Central memory CD8-positive, alpha-beta T cell (primary cell): ENCODE data around the gene PLXND1.
"Not testable (repeated sequence)": the region's sequence is repeated elsewhere in the genome, so short reads cannot be mapped to it uniquely, and the experiment has no call there.

Experiments used
- ATAC-seq: fragments of 150-1000 bp; cut with Tn5 transposase; replicated peaks from 2 replicates; pipeline ENCODE4 v1.10.0; 2022; ENCODE audit warnings: mild to moderate bottlenecking, moderate FRiP score, moderate number of reproducible peaks; ENCODE audit not compliant: poor library complexity, severe bottlenecking; ENCODE audit errors: extremely low read depth
- DNase-seq, 2 donors: peaks; one replicate each; pipeline ENCODE4 v3.0.0; 2021; ENCODE audit warnings: low spot score in 2 of 2
- H3K27ac Mint-ChIP-seq: one replicate; pipeline ENCODE4 v1.8.0; 2022; ENCODE audit warnings: low read depth, mild to moderate bottlenecking, moderate library complexity, mixed read lengths
- H3K27me3 Mint-ChIP-seq: one replicate; pipeline ENCODE4 v1.8.0; 2022; ENCODE audit warnings: mixed read lengths
- H3K36me3 Mint-ChIP-seq: one replicate; pipeline ENCODE4 v1.8.0; 2022; ENCODE audit warnings: mild to moderate bottlenecking, moderate library complexity, mixed read lengths; ENCODE audit not compliant: insufficient read depth
- H3K4me1 Mint-ChIP-seq: one replicate; pipeline ENCODE4 v1.8.0; 2022; ENCODE audit warnings: mixed read lengths
- H3K4me3 Mint-ChIP-seq: one replicate; pipeline ENCODE4 v1.8.0; 2022; ENCODE audit warnings: mild to moderate bottlenecking, moderate library complexity, mixed read lengths
- H3K9me3 Mint-ChIP-seq: one replicate; pipeline ENCODE4 v1.8.0; 2022; ENCODE audit warnings: mixed read lengths

The PLXND1 gene, protein sequence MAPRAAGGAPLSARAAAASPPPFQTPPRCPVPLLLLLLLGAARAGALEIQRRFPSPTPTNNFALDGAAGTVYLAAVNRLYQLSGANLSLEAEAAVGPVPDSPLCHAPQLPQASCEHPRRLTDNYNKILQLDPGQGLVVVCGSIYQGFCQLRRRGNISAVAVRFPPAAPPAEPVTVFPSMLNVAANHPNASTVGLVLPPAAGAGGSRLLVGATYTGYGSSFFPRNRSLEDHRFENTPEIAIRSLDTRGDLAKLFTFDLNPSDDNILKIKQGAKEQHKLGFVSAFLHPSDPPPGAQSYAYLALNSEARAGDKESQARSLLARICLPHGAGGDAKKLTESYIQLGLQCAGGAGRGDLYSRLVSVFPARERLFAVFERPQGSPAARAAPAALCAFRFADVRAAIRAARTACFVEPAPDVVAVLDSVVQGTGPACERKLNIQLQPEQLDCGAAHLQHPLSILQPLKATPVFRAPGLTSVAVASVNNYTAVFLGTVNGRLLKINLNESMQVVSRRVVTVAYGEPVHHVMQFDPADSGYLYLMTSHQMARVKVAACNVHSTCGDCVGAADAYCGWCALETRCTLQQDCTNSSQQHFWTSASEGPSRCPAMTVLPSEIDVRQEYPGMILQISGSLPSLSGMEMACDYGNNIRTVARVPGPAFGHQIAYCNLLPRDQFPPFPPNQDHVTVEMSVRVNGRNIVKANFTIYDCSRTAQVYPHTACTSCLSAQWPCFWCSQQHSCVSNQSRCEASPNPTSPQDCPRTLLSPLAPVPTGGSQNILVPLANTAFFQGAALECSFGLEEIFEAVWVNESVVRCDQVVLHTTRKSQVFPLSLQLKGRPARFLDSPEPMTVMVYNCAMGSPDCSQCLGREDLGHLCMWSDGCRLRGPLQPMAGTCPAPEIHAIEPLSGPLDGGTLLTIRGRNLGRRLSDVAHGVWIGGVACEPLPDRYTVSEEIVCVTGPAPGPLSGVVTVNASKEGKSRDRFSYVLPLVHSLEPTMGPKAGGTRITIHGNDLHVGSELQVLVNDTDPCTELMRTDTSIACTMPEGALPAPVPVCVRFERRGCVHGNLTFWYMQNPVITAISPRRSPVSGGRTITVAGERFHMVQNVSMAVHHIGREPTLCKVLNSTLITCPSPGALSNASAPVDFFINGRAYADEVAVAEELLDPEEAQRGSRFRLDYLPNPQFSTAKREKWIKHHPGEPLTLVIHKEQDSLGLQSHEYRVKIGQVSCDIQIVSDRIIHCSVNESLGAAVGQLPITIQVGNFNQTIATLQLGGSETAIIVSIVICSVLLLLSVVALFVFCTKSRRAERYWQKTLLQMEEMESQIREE (N-terminal part only)

DNA sequence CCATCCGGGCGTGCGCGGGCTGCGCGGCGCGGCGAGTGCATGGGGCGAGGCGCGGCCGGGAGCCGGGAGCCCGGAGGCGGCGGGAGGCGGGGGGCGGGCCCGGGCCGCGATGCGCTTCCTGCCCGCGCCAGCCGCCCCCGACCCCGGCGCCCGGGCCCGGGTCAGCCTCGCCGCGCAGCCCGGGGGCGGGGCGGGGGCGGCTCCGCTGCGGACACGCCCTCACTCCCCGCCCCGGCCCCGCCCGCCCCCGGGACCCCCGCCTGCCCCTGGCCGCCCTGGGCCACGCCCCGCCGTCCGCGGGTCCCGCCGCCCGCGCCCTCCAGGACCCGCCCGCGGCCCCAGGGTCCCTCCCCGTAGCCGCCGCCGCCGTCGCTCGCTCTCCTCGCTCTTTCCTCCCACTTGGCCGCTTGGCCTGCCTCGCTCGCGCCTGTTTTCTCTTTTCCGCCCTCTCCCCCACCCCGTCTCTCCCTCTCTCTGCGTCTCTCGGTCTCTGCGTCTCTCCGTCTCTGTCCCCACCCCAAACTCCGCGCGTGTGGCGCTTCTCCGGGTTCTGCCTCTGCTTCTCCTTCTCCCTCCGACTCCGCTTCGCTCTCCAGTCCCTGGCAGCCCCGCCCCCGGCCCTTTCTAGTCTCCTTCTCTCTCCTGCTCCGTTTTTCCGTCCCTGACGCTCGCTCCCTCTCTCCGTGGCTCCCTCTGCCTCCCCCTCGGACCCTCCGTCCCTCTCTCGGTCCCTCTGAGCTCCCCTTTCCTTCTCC is at the start of gene PLXND1:
Gene PLXND1 (minus strand): TSS at position 41 of the 755 bp plus-strand sequence. CDS start 37 bp downstream, at position 4.
- Mint-ChIP-seq H3K9me3 (no peaks in the 10 kb centered on the region), H3K4me1 (peaks cover 43% of the 10 kb centered on the region), H3K27ac (peak within 1 kb of the TSS; percentile 88), H3K36me3 (peaks cover 6% of the 10 kb centered on the region), H3K4me3 (peak within 1 kb of the TSS; percentile 92), H3K27me3 (no peaks in the 10 kb centered on the region)
- ATAC-seq (peak; percentile 24), DNase-seq (no peak)

DNA sequence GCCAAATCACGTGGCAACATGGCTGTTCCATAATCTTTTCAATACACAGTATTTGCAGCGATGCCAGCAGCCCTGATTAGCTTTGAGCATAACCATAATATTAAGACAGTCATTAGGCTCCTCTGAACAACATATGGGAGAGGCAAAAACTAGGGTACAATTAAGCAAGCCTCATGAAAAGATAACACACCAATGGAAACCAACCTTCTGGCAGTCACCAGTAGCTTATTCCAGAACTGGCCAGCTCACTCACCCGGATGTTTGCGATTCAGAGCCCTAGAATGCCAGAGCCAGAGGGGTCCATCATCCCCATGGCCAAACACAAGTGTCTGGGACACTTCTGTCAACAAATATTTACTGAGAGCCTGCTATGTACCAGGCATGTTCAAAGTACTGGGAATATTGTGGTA is 48.8 kb upstream of the PLXND1 start:
- no peak overlapping the region for H3K4me3 Mint-ChIP-seq
- H3K27ac Mint-ChIP-seq: no peak overlapping the region
- no peaks in the 10 kb centered on the region for H3K9me3 Mint-ChIP-seq
- no peak for ATAC-seq
- peaks cover 3% of the 10 kb centered on the region for H3K36me3 Mint-ChIP-seq
- peaks cover 15% of the 10 kb centered on the region for H3K4me1 Mint-ChIP-seq
- no peaks in the 10 kb centered on the region for H3K27me3 Mint-ChIP-seq
- no peak for DNase-seq

DNA sequence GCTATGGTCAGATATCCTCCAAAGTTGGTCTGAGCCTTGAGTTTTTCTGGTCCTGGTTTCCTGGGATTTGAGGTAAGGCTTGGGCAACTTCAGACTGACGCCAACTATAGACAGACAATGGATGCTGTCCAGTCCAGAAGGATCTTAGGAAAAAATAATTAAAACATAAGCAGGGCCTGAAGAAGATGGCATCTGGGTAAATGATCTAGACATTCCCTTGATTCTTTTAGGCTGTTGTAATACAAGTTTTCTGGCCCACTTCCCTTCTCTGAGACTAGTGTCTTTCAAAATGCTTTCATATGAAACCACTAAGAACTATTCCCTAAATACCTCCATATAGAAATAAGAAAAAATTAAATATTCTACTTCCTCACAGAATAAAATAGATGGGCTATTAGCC is 47.7 kb upstream of the PLXND1 start:
- Mint-ChIP-seq H3K27me3 (no peaks in the 10 kb centered on the region), H3K36me3 (peaks cover 3% of the 10 kb centered on the region), H3K4me3 (no peak overlapping the region), H3K9me3 (no peaks in the 10 kb centered on the region), H3K4me1 (peaks cover 13% of the 10 kb centered on the region), H3K27ac (no peak overlapping the region)
- no peak for ATAC-seq
- DNase-seq: no peak

DNA sequence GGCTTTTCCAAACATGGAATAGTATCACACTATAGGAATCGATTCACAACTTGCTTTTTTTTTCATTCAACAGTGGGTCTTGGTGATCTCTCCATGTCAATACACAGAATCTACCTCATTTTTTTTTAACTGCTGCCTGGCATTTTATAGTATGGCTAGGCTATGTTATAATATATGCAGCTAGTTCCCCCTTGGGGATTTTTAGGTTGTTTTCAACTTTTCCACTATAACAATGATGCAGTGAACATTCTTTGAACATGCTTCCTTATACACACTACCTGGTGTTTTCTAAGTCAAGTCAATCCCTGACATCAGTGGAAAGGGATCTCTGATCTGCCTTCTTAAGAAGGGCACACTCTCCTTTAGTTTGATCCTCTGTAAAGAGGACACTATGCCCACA is 46.5 kb upstream of the PLXND1 start:
- H3K4me3 Mint-ChIP-seq: no peak overlapping the region
- no peaks in the 10 kb centered on the region for H3K27me3 Mint-ChIP-seq
- peaks cover 3% of the 10 kb centered on the region for H3K36me3 Mint-ChIP-seq
- ATAC-seq: no peak
- DNase-seq: no peak
- no peaks in the 10 kb centered on the region for H3K9me3 Mint-ChIP-seq
- H3K4me1 Mint-ChIP-seq: peaks cover 8% of the 10 kb centered on the region
- no peak overlapping the region for H3K27ac Mint-ChIP-seq

DNA sequence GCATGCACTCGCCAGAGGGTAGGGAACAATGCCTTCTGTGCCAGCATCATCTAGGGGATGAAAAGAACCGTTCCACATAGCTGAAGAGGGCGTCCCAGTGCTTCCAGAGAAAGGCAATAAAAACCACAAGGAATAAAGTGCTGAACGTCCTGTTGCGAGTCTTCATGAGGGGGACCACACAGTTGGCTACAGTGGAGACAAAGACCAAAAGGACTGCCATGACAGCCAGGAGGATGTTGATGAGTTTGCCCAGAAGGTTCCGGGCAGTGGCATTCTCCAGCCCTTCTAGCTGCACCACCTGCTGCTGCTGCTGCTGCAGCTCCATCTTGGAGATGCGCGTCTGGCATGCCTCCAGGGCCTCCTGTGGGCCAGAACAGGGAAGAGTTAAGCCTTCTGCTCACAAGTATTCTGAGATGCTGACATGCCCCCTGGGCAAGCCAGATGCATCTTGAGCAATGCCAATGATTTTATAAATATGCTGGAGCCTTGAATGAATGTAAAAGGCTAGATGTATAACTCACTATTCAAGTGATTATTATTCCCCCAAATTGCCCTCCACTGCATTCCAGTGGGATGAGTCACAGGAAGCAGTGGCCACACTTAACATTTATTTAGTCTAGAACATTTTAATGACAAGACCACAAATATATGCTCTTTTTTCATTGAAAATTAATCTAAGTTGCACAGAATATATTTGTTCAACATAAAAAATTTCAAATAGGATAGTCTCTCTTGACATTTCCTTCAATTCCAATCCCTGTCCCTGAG is 45.1 kb upstream of the PLXND1 start:
- H3K36me3 Mint-ChIP-seq: peaks cover 6% of the 10 kb centered on the region
- ATAC-seq: no peak

DNA sequence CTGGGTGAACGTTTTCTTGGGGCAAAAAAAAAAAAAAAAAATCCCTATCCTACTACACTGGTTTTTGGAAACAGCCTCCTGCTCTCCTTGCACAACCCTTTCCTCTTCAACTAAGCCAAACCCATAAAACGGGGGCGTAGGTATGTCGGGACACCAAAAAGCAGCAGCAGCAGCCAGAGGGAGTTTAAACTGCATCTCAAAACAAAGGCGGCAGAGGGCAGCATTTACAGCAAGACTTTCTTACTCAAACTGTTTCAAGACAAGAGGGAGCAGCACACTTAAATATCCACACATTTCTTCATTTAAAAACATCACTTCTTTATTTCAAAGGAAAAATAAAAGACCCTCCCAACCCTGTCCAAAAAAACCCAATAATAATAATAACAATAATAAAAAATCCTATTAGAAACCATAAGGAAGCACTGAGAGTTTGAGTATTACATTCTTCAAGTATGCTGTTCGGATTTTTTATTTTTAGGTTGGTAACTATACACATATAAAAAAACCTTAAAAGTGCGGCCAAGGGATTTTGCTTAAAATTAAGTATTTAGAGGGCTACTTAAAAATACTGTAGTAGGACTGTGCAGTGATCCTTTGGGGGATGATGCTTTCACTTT is 43.9 kb upstream of the PLXND1 start:
- DNase-seq (peak; percentile 25 to 36), ATAC-seq (peak; percentile 40)
- Mint-ChIP-seq H3K27me3 (no peaks in the 10 kb centered on the region), H3K4me1 (peaks cover 6% of the 10 kb centered on the region), H3K36me3 (peaks cover 6% of the 10 kb centered on the region), H3K4me3 (no peak overlapping the region), H3K9me3 (no peaks in the 10 kb centered on the region), H3K27ac (no peak overlapping the region)

More for the DNA sequence above, 45.1 kb upstream of the PLXND1 start:
- Mint-ChIP-seq H3K9me3 (no peaks in the 10 kb centered on the region), H3K4me1 (peaks cover 6% of the 10 kb centered on the region), H3K27me3 (no peaks in the 10 kb centered on the region), H3K27ac (no peak overlapping the region), H3K4me3 (no peak overlapping the region)
- DNase-seq: no peak

DNA sequence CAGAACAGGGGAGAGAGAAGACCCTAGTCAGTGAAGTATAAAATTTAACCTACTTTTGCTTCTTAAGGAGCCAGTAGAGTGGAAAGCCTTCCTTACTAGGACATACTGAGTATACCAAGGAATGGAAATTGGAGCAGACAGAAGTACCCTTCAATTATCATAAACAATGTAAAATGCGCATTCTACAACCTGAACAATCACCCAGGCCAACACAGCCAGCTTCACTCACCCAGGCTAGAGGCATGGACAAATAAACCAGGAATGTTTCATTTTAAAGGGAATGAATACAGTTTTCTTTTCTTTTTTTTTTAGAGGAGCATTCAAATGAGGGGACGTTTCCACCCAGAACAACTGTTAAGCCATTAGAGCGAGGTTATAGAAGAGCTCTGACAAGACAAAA is 41.9 kb upstream of the PLXND1 start:
- no peak overlapping the region for H3K4me3 Mint-ChIP-seq
- peaks cover 6% of the 10 kb centered on the region for H3K4me1 Mint-ChIP-seq
- DNase-seq (no peak), ATAC-seq (no peak)
- no peak overlapping the region for H3K27ac Mint-ChIP-seq
- no peaks in the 10 kb centered on the region for H3K9me3 Mint-ChIP-seq
- H3K36me3 Mint-ChIP-seq: peaks cover 3% of the 10 kb centered on the region
- no peaks in the 10 kb centered on the region for H3K27me3 Mint-ChIP-seq

DNA sequence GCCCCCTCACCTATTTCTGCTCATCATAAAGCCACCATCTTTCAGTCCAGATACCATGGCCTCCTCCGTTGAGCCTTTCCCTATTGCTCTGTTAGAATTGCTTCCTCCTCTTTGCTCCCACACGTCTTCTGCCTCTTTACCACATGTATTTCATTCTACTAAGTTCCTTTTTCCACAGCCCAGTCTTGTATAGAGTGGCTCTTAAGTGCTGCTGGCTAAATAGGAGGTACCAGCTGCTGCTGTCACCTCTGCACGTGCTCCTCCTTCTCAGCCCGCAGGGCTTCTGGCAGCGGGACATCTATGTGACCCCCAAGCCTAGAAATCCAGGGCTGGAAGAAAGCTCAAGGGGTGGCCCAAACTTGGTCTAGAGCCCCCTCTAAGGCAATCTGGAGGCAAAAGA is 38.8 kb upstream of the PLXND1 start:
- Mint-ChIP-seq H3K36me3 (peaks cover 3% of the 10 kb centered on the region), H3K4me3 (no peak overlapping the region), H3K9me3 (no peaks in the 10 kb centered on the region), H3K27ac (no peak overlapping the region), H3K4me1 (peaks cover 4% of the 10 kb centered on the region), H3K27me3 (no peaks in the 10 kb centered on the region)
- ATAC-seq: no peak
- no peak for DNase-seq

DNA sequence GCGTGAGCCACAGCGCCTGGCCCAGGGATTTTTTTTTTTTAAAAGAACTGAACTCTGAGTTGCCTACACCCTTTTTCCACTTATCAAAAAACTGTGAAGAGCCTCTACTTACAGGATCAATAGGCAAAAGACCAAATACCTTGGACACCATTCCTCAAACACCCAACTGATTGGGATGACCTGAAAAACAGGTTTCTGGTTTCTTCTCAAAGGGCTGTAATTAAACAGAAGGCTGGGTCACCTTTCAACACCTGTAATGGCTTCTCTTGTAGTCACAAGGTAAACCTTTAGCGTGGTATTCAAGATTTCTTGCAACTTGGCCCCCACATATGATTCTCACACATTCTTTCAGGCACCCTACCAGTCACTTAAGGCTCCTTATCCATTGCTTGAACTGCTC is 38.4 kb upstream of the PLXND1 start:
- Mint-ChIP-seq H3K4me3 (no peak overlapping the region), H3K4me1 (no peaks in the 10 kb centered on the region), H3K9me3 (no peaks in the 10 kb centered on the region), H3K27ac (no peak overlapping the region), H3K36me3 (peaks cover 3% of the 10 kb centered on the region), H3K27me3 (no peaks in the 10 kb centered on the region)
- DNase-seq (no peak), ATAC-seq (no peak)

DNA sequence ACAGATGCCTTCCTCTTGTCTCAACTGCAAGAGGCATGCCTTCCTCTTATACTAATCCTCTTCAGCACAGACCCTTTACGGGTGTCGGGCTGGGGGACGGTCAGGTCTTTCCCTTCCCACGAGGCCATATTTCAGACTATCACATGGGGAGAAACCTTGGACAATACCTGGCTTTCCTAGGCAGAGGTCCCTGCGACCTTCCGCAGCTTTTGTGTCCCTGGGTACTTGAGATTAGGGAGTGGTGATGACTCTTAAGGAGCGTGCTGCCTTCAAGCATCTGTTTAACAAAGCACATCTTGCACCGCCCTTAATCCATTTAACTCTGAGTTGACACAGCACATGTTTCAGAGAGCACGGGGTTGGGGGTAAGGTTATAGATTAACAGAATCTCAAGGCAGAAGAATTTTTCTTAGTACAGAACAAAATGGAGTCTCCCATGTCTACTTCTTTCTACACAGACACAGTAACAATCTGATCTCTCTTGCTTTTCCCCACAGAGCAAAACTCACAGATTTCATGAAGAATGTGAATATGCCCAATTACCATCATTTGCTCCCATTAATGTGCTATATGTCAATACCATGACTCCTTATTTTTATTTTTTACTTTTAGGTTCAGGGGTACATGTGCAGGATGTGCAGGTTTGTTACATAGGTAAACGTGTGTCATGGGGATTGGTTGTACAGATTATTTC is 35.2 kb upstream of the PLXND1 start:
- not testable (repeated sequence) for ATAC-seq, H3K36me3 Mint-ChIP-seq, DNase-seq, H3K27ac Mint-ChIP-seq, H3K9me3 Mint-ChIP-seq, H3K4me1 Mint-ChIP-seq, H3K27me3 Mint-ChIP-seq, H3K4me3 Mint-ChIP-seq
